ENCODE data around the gene SDHA.
"Not testable (repeated sequence)": the region's sequence is repeated elsewhere in the genome, so short reads cannot be mapped to it uniquely, and the experiment has no call there.

The SDHA gene

GRCh38 chr5:257148-257547 is 39.0 kb downstream of the SDHA start:
- in situ Hi-C loops (cut with MboI; ENCODE audit: low pct_unique_long_range_greater_than_20kb, low sequenced_read_pairs, unreplicated experiment), result no loop called here
- TF ChIP-seq CTCF (IDR thresholded peaks at IDR 0.05; ENCODE audit: extremely low read depth, insufficient read depth, missing control alignments), result no peak
- no peak for DNase-seq (ENCODE audit: low spot score)

GRCh38 chr5:263275-263974 is 45.3 kb downstream of the SDHA start:
- DNase-seq (ENCODE audit: low spot score); in situ Hi-C loops (cut with MboI; ENCODE audit: low pct_unique_long_range_greater_than_20kb, low sequenced_read_pairs, unreplicated experiment): not testable (repeated sequence)

- no peak for DNase-seq (ENCODE audit: low spot score)
- no peak for TF ChIP-seq CTCF (IDR thresholded peaks at IDR 0.05; ENCODE audit: extremely low read depth, insufficient read depth, missing control alignments)
- in situ Hi-C loops (cut with MboI; ENCODE audit: low pct_unique_long_range_greater_than_20kb, low sequenced_read_pairs, unreplicated experiment), result no loop called here
Observed at GRCh38 chr5:264338-264737, 46.2 kb downstream of the SDHA start.

- DNase-seq (ENCODE audit: low spot score); in situ Hi-C loops (cut with MboI; ENCODE audit: low pct_unique_long_range_greater_than_20kb, low sequenced_read_pairs, unreplicated experiment): not testable (repeated sequence)
Observed at GRCh38 chr5:266311-267026, 48.3 kb downstream of the SDHA start.

GRCh38 chr5:267716-268115 is 49.6 kb downstream of the SDHA start:
- in situ Hi-C loops (cut with MboI; ENCODE audit: low pct_unique_long_range_greater_than_20kb, low sequenced_read_pairs, unreplicated experiment), result no loop called here
- TF ChIP-seq CTCF (IDR thresholded peaks at IDR 0.05; ENCODE audit: extremely low read depth, insufficient read depth, missing control alignments), result no peak
- DNase-seq (ENCODE audit: low spot score), result no peak

GRCh38 chr5:270340-270739 is 52.2 kb downstream of the SDHA start:
- no peak for TF ChIP-seq CTCF (IDR thresholded peaks at IDR 0.05; ENCODE audit: extremely low read depth, insufficient read depth, missing control alignments)
- no peak for DNase-seq (ENCODE audit: low spot score)
- in situ Hi-C loops (cut with MboI; ENCODE audit: low pct_unique_long_range_greater_than_20kb, low sequenced_read_pairs, unreplicated experiment), result no loop called here

- DNase-seq (ENCODE audit: low spot score); in situ Hi-C loops (cut with MboI; ENCODE audit: low pct_unique_long_range_greater_than_20kb, low sequenced_read_pairs, unreplicated experiment): not testable (repeated sequence)
Observed at GRCh38 chr5:271828-272167, 53.7 kb downstream of the SDHA start.

- in situ Hi-C loops (cut with MboI; ENCODE audit: low pct_unique_long_range_greater_than_20kb, low sequenced_read_pairs, unreplicated experiment); DNase-seq (ENCODE audit: low spot score): not testable (repeated sequence)
Observed at GRCh38 chr5:273091-273490, 55.0 kb downstream of the SDHA start.

GRCh38 chr5:273491-273890 is 55.4 kb downstream of the SDHA start:
- DNase-seq (ENCODE audit: low spot score); in situ Hi-C loops (cut with MboI; ENCODE audit: low pct_unique_long_range_greater_than_20kb, low sequenced_read_pairs, unreplicated experiment): not testable (repeated sequence)

GRCh38 chr5:274346-274745 is 56.2 kb downstream of the SDHA start:
- not testable (repeated sequence) for DNase-seq (ENCODE audit: low spot score)

More at GRCh38 chr5:274346-274745, 56.2 kb downstream of the SDHA start:
- in situ Hi-C loops (cut with MboI; ENCODE audit: low pct_unique_long_range_greater_than_20kb, low sequenced_read_pairs, unreplicated experiment), result not testable (repeated sequence)
